GM12878 (cell line): ENCODE measurements around the gene NACA2. TPM values are rescaled to one million over a fixed set of nuclear protein-coding genes. Genes with fewer than 3 reads are reported as not detected.

Source experiments
- ATAC-seq: fragments of 200-7000 bp; cut with Tn5 transposase; 3 replicates; pipeline ENCODE4 v1.9.1; 2020; ENCODE audit warnings: mild to moderate bottlenecking, moderate library complexity
- BruUV-seq: library from RNA; stranded (reverse); fragments of 400-500 nt; replicated peaks from 2 replicates; lab custom pipeline; 2021; lab: Mats Ljungman, UMichigan
- CTCF ChIA-PET: fragments of 300-600 bp; sonication (Branson Sonifier 250); formaldehyde crosslinking; extraction: SDS; loops from one replicate; lab custom pipeline; 2021; ENCODE audit warnings: inconsistent platforms; lab: Yijun Ruan, JAX
- POLR2A ChIA-PET: fragments of 350-600 bp; formaldehyde crosslinking; extraction: SDS; loops from one replicate; lab custom pipeline; 2021; ENCODE audit warnings: inconsistent platforms; lab: Charles Lee
- RAD21 ChIA-PET: fragments of 300-600 bp; sonication (Branson Sonifier 250); formaldehyde crosslinking; loops from one replicate; lab custom pipeline; 2023; ENCODE audit warnings: antibody characterized with exemption; ENCODE audit not compliant: unreplicated experiment; lab: Charles Lee
- SMC1A ChIA-PET: fragments of 300-600 bp; sonication (Branson Sonifier 250); formaldehyde crosslinking; loops from one replicate; lab custom pipeline; 2023; ENCODE audit not compliant: unreplicated experiment, uncharacterized antibody; lab: Charles Lee
- DNase-seq: peaks from one replicate; pipeline ENCODE4 v3.0.0-alpha.2; 2011; ENCODE audit warnings: low read depth, low spot score
- FAIRE-seq: peaks from 3 replicates; lab custom pipeline; 2011; peaks lifted over from hg19 to GRCh38; lab: Jason Lieb, UNC
- H2AFZ ChIP-seq: 2 replicates; pipeline ENCODE4 v1.6.0; 2011; ENCODE audit warnings: low read depth, low read length, control low read depth; ENCODE audit not compliant: control insufficient read depth
- H3K27ac ChIP-seq: 2 replicates; pipeline ENCODE4 v1.5.1; 2011; ENCODE audit warnings: control low read depth; ENCODE audit not compliant: control insufficient read depth, insufficient read depth
- H3K27me3 ChIP-seq, 2 experiments: replicated peaks in 1 of 2; 2 replicates each; pipeline versions ENCODE4 v1.6.0 to v1.6.1; 2011; ENCODE audit warnings: low read length in 1 of 2; ENCODE audit not compliant: control insufficient read depth in 2 of 2, insufficient read depth in 2 of 2
- H3K36me3 ChIP-seq, 2 experiments: 2 replicates each; pipeline ENCODE4 v1.5.1; 2011; ENCODE audit warnings: low read length in 1 of 2; ENCODE audit not compliant: control insufficient read depth in 2 of 2, insufficient read depth in 2 of 2
- H3K4me1 ChIP-seq: 2 replicates; pipeline ENCODE4 v1.6.1; 2011; ENCODE audit warnings: mild to moderate bottlenecking, low read length, moderate library complexity, mixed read lengths; ENCODE audit not compliant: control insufficient read depth, insufficient read depth
- H3K4me2 ChIP-seq: 2 replicates; pipeline ENCODE4 v1.6.0; 2011; ENCODE audit warnings: control low read depth; ENCODE audit not compliant: control insufficient read depth, insufficient read depth
- H3K4me3 ChIP-seq: fragments of 200-600 bp; sonication (generic); 2 replicates; pipeline ENCODE4 v1.5.1; 2016
- H3K79me2 ChIP-seq: 2 replicates; pipeline ENCODE4 v1.6.0; 2011; ENCODE audit warnings: low read length; ENCODE audit not compliant: control insufficient read depth, insufficient read depth
- H3K9ac ChIP-seq: 2 replicates; pipeline ENCODE4 v1.8.0; 2011; ENCODE audit warnings: low read length, control low read depth, mixed read lengths; ENCODE audit not compliant: control insufficient read depth, insufficient read depth
- H3K9me3 ChIP-seq: replicated peaks from 3 replicates; pipeline ENCODE4 v1.5.1; 2011; ENCODE audit warnings: mild to moderate bottlenecking, low read length; ENCODE audit not compliant: control insufficient read depth, insufficient read depth
- H4K20me1 ChIP-seq: 2 replicates; pipeline ENCODE4 v1.6.0; 2011; ENCODE audit not compliant: control insufficient read depth, insufficient read depth
- ETV6 ChIP-seq, 2 experiments: fragments of 450-650 bp in 1 of 2; IDR thresholded peaks in 1 of 2; conservative IDR thresholded peaks in 1 of 2; 2 replicates each; pipeline ENCODE4 v1.6.1; 2014; ENCODE audit warnings: antibody characterized with exemption in 1 of 2, borderline replicate concordance in 1 of 2, low read depth in 1 of 2, mild to moderate bottlenecking in 1 of 2, moderate library complexity in 1 of 2
- NFXL1 ChIP-seq: fragments of 450-650 bp; IDR thresholded peaks from 2 replicates; pipeline ENCODE4 v1.6.1; 2017; ENCODE audit warnings: antibody characterized with exemption, mild to moderate bottlenecking, borderline replicate concordance
- YY1 ChIP-seq: IDR thresholded peaks from 2 replicates; pipeline ENCODE4 v1.6.1; 2011; ENCODE audit warnings: low read depth, mild to moderate bottlenecking, low read length
- WGBS: methylation state at CpG from one replicate; pipeline ENCODE4 v1.1.6; 2016; ENCODE audit warnings: low lambda C conversion rate; ENCODE audit not compliant: insufficient replicate concordance, insufficient coverage; ENCODE audit errors: missing lambda C conversion rate; 5-methylcytosine and 5-hydroxymethylcytosine counted together
- in situ Hi-C: fragments of 300-500 bp; cut with MboI; formaldehyde crosslinking; loops from 9 replicates; pipeline ENCODE4 v1.14.3; 2018; ENCODE audit warnings: mixed read lengths
- intact Hi-C: fragments of 100-400 bp; cut with micrococcal nuclease; formaldehyde crosslinking; loops from one replicate; pipeline ENCODE4 v1.14.2; 2022; ENCODE audit not compliant: unreplicated experiment
- polyA plus RNA-seq, 11 experiments: library from polyadenylated mRNA; depleted of rRNA in 4 of 11; unstranded in 6 of 11; stranded (reverse) in 5 of 11; fragments of >200 nt; fragmentation: Nextera tagmentation in 4 of 11; fragmentation: Illumina TruSeq in 1 of 11; extraction: Ambion mirVana in 4 of 11; extraction: Trizol in 1 of 11; gene quantifications; 1 replicate in 1 of 11; 2 replicates in 10 of 11; pipeline versions ENCODE4 v1.2.1 to v1.2.3, GENCODE V29; 2011 to 2016; ENCODE audit warnings: inconsistent platforms in 2 of 11, missing spikeins in 2 of 11, low read depth in 1 of 11
- total RNA-seq, 4 experiments: library from RNA; depleted of rRNA in 3 of 4; stranded (reverse); fragments of >200 nt in 3 of 4; fragmentation: Illumina TruSeq in 1 of 4; extraction: Trizol in 1 of 4; gene quantifications; 2 replicates each; pipeline versions ENCODE4 v1.2.1 to v1.2.3, GENCODE V29; 2013 to 2021
- TF ChIP-seq, protein P1 (sequence below): fragments of 450-650 bp; formaldehyde crosslinking; IDR thresholded peaks from 2 replicates; pipeline ENCODE4 v1.4.0; 2020; ENCODE audit warnings: mild to moderate bottlenecking, moderate library complexity

The NACA2 gene
- total and polyA plus RNA-seq, 10 of the 15 experiments (the other 5 are each of a cell fraction or from before 2014, with no cell fraction given) = 0.16 to 0.68 (median 0.36) TPM; not detected in 4

DNA sequence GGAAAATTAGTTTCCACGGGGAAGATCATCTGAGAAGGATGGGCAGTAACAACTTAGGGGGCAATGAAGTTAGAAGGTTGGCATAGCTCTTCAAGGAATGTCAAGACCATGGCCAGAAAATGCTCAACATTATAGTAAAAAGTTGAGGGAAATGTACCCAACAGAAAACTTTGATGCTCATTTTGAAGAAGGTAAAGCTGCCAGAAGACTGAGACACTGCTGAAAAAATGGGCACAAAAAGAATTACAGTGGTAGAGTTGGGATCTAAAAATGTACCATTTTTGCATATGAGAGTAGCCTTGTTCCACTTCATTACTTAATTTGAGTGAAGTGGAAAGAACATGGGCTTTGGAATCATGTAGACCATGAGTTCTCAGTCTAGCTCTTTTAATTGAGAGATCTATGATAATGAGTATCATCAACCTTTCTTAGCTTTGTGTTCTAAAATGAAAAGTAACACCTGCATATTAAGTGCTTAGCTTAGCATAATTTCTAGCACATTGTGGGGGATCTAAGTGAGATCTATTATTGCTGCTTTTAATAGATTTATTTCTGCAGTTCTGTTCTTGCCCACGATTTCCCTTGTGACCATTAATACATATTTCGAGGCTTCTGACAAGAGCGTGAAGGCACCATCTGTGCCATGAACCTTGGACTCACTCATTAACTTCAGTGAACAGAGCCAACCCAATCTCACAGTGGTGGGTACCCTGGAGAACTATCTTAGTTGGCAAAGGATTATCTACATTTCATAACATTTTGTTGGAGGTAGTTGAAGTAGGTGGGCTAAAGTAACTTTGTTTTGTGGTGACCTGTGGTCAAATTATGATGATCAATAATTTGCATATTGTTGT lies 3.0 kb downstream of the NACA2 start:
- in situ Hi-C loops (no loop called here), intact Hi-C loops (no loop called here)
- Histone ChIP-seq H3K9ac (no peak overlapping the region), H3K9me3 (no peaks in the 10 kb centered on the region), H2AFZ (no peak overlapping the region), H3K4me2 (no peak overlapping the region), H3K27me3 (no peaks in the 10 kb centered on the region), H3K4me1 (no peaks in the 10 kb centered on the region), H4K20me1 (no peaks in the 10 kb centered on the region), H3K36me3 (no peaks in the 10 kb centered on the region), H3K27ac (no peak overlapping the region), H3K79me2 (no peaks in the 10 kb centered on the region), H3K4me3 (no peak overlapping the region)
- RAD21 ChIA-PET = no interaction called here
- FAIRE-seq (no peak), DNase-seq (no peak)
- SMC1A ChIA-PET = no interaction called here
- 0% methylated on average over 4 of the region's 4 CpGs for WGBS
- POLR2A ChIA-PET = interaction anchor here (0.6 kb wide), 1 partner anchor 630 kb away, joined by 4 read pairs; no protein-coding TSS in a partner anchor
- no TSS peak for BruUV-seq
- CTCF ChIA-PET = interaction anchor here (1.3 to 1.4 kb wide), 2 partner anchors 13 to 16 kb away, joined by 3 read pairs; no protein-coding TSS in a partner anchor
- TF ChIP-seq ETV6 (conservative IDR thresholded peaks at IDR 0.05 in 1 of 2, IDR thresholded peaks at IDR 0.05 in 1 of 2; ENCODE audit: borderline replicate concordance in 1 of 2, low read depth in 1 of 2) = 0 out of 4 replicates have a peak, but pooled peaks of 1 of the 2 experiments have one; percentile 41
- TF ChIP-seq, protein P1, sequence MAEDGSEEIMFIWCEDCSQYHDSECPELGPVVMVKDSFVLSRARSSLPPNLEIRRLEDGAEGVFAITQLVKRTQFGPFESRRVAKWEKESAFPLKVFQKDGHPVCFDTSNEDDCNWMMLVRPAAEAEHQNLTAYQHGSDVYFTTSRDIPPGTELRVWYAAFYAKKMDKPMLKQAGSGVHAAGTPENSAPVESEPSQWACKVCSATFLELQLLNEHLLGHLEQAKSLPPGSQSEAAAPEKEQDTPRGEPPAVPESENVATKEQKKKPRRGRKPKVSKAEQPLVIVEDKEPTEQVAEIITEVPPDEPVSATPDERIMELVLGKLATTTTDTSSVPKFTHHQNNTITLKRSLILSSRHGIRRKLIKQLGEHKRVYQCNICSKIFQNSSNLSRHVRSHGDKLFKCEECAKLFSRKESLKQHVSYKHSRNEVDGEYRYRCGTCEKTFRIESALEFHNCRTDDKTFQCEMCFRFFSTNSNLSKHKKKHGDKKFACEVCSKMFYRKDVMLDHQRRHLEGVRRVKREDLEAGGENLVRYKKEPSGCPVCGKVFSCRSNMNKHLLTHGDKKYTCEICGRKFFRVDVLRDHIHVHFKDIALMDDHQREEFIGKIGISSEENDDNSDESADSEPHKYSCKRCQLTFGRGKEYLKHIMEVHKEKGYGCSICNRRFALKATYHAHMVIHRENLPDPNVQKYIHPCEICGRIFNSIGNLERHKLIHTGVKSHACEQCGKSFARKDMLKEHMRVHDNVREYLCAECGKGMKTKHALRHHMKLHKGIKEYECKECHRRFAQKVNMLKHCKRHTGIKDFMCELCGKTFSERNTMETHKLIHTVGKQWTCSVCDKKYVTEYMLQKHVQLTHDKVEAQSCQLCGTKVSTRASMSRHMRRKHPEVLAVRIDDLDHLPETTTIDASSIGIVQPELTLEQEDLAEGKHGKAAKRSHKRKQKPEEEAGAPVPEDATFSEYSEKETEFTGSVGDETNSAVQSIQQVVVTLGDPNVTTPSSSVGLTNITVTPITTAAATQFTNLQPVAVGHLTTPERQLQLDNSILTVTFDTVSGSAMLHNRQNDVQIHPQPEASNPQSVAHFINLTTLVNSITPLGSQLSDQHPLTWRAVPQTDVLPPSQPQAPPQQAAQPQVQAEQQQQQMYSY (CRISPR knock-in tag) = no peak
- no peak for TF ChIP-seq YY1
- peak; percentile 72; the same call in 1 of the 2 replicates for TF ChIP-seq NFXL1
- TF ChIP-seq, all 136 proteins: peak for 2
- no peak for ATAC-seq
